RKO (cell line): ENCODE measurements around the gene PTPRD.

ENCODE experiments used
- DNase-seq: peaks from one replicate; pipeline ENCODE4 v3.0.0-alpha.2; 2016; ENCODE audit warnings: low spot score

The PTPRD gene

DNA sequence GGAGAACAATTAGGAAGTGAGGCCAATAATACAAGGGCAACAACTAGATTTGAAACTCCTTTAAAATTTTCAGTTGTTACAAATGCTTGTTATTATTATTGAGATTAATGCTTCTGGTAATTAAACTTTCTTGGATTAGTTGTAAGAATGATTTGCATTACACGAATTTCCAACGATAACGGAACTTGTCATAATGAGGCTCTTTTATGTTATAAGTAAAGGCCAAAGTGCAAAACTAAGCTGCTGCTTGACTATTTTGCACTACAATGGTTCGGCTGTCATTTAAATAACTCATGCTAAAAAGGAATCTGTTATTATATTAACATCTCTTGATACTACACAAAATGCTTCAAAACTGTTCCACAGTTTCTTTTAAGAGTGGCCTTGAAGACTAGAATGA is 1007.1 kb downstream of the PTPRD start:
- DNase-seq, result no peak

DNA sequence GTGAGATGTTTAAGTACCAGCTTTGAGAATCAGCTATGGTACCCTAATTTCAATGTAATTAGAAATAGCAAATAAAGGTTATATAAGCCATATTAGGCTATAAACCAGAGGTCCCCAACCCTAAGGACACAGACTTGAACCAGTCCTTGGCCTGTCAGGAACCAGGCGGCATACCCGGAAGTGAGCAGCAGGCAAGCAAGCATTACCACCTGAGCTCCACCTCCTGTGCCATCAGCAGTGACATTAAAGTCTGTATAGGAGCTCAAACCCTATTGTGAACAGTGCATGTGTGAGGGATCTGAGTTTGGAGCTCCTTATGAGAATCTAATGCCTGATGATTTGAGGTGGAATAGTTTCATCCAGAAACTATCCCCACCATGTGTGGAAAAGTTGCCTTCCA is 1009.5 kb downstream of the PTPRD start:
- DNase-seq, result no peak

DNA sequence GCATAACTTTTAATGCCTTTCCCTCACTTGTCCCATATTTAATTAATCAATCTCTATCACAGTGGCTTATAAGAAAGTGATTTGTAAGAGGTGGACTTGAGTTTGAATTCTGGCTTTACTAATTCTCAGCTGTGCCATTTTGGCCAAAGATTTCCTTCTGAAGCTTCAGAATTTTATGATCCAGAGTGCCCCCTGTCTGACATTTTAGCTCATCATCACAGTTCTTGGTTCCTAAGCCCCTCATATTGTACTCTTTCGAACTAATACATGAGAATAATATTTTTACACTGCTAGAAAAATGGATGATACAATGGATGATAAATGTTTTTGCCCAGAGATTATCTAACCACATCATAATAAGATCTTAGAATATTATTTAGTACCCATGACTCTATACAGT is 1014.1 kb downstream of the PTPRD start:
- DNase-seq, result no peak

DNA sequence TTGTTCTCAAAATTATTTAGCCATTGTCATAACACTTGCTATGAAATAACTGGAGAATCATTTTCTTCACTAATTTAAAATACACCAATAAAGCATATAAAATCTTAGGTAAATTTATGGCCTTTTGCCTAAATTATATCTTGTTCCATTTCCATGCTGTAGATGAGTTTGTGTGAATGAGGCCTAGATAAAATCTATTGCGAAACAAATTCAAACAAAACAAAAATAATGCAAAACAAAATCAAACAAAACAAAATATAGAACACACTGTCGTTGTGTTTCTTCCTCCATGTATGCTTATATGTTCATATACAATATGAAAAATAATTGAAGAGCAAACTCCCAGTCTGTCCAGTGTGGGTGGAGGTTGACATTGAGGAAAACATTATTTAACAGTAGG is 1020.7 kb downstream of the PTPRD start:
- no peak for DNase-seq

DNA sequence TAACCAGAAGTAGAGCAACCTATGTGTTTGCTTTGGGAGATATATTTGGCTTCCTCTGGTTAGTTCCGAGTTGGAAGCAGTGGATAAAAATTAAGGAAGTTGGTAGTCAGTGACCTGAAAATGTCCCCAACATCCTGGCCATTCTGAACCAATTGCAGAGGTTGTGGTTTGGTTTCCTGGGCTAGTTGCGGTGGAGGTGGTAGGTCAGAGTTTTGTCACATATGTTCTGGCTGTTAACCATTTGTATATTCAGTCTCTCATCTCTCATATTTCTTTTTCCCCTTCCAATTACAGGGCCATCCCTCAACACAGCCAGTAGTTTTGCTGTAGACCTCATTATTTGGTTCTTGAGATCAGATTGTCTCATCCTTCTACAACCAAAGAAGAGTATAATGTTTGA is 1026.9 kb downstream of the PTPRD start:
- no peak for DNase-seq

DNA sequence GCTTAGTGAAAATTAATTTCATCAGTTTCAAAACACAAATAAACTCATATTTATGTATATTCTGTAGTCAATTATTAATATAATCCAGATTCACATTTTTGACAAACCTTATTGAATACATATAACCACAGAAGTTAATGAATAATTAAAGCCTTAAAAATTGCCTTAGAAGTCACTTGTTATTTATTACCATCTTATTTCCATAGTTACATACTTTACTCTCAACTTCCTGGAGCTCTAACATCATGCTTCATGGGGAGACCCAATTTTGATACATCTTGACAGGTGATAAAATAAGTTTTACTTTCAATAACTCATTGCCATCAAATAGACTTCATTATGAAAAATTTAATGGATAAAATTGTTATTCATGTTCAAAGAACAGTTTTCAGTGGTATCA is 1038.7 kb downstream of the PTPRD start:
- no peak for DNase-seq

DNA sequence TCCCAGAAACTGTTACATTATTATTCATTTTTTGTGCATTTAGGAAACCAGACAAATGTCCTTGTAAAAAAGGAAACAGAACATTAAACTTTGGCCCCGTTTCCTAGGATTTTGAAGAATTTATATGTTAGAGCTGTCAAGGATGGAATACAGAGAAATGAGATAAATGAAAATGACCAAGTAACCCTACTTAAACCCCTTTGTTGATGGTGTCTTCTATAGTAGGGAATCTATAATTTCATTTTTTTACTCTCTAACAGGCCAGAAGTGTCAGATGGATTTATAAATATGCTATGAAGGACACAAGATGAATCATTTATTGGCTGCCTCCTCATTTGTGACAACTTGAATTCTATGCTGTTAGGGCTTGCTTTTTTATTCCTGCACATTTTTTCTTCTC is 1047.1 kb downstream of the PTPRD start:
- no peak for DNase-seq

DNA sequence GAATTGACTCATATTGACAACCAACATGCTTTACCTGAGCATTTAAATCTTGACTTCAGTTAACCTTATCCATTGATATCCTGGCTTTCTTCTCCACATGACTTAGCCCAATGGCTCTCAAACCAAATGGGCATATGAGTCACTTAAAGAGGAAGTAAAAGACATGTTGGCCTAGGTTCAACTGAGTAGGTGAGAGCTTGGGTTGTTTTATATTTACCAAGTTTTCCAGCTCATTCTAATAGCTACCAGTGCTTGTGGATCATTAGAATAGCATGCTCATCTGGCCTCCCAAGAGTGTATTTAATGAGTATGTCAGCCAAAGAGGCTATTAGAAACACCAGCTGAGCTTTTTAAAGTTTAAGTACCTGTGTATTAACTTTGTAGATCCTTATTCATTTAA is 1049.0 kb downstream of the PTPRD start:
- no peak for DNase-seq

DNA sequence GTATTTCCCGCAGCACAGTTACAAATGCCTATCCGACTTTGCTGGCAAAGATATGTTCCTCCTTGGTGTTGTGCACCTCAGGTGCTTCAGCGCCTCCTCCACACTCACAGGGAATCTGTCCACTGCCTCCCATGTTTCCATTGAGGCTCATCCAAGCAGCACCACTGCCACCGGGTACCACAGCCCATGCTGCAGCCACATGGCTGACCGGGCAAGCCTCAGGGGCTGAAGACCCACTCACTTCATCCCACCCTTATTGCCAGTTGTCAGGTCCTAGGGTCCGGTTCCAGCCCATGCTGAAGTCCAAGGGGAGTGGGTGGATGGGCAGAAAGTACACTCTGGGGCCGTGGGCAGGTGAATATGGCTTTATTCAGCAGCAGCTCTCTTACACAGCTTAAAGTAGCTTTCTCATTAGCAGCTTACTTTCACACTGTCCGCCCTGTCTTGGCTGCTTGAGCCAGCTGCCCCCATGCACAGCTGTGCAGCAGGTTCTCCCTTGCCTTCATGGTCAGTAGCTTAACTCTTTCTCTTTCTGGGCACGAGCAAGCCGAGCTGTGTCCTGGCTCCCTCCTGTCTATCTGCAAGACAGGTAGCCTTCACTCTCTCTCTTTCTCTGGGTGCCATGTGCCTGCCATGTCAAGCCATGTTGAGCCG is 1052.3 kb downstream of the PTPRD start:
- no peak for DNase-seq

DNA sequence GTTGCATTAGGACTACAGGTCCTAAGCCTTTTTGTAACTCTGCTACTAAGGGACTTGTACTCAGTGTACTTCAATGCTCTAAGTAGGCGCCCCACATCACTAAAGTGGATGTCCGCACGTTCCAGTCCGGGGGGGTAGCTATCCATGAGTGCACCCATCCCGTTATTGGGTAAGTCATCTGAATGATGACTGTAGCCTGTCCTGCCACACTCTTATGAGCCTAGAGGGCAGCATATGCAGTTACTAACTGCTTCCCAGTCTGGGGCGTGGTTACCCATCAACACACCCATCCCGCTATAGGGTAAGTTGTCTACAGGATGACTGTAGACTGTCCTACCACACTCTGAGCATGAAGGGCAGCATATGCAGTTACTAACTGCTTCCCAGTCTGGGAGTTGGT is 1053.9 kb downstream of the PTPRD start:
- DNase-seq, result no peak

DNA sequence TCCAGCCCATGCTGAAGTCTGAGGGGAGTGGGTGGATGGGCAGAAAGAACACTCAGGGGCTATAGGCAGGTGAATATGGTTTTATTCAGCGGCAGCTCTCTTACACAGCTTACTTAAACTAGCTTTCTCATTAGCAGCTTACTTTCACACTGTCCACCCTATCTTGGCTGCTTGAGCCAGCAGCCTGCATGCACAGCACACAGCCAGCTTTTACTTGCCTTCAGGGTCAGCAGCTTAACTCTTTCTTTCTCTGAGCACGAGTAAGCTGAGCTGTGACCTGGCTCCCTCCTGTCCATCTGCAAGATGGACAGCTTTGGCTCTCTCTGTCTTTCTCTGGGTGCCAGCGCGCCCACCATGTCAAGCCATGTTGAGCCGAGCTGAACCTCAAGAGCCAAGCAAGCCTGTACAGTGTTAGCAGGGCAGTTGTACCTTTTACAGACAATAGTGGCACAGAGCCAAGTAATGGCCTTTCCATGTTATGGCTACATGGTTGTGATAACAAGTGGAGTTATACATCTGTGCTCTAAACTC is 1054.9 kb downstream of the PTPRD start:
- no peak for DNase-seq

DNA sequence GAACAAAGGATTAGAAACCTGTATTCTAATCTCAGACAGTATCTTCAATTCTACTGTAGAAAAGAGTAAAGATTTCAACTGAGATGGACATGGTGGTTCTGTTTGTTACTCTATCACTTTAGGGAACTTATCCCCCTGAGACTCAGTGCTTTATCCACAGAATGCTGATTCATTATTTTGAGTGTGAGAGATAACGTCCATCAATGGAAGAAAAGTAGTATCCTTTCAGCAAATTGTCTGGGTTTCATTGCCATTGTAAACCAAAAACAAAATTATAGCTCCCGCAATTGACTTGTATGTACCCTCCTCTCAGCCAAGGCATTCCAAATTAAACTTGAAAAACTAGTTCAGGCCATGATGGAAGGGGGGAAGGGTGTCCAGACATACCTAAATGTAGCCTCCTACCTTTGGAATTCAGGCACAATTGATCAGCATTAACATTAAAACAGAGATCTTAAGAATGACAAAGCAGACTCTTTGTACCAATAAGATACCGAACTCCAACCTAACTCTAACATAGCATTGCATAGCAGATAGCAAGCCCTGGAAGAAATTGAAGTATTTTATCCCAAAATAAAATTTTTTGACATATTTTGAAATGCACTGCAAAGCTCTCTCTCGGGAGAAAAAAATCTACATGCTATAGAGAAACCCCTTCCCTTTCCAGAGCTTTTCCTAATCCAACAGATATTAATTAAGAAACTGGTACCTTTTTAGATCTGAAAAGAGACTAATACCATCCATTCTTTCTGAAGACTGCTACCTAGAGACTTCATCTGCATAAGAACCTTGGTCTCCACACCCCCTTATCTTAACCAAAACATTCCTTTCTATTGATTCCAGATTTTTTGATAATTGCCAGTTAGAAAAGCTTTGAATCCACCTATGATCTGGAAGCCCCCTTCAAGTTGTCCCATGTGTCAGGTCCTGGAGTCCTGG is 1055.7 kb downstream of the PTPRD start:
- no peak for DNase-seq

DNA sequence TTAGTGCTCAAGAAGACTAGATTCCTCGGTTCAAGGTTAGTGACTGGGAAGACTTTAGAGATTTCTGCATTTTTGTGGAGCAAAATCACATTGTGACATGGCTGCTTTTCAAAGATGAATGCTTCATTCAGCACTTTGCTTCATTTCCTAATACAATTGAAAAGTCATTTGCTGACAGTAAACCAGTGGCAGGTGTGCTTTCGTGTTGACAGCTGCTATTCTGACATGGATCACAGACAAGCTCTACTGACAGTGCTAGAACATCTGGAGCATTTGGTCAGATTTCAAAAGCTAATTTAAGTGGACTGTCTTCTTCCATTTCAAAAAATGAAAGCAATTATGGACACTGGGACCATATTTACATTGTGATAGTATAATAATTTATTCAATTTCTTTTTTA is 1060.1 kb downstream of the PTPRD start:
- DNase-seq, result no peak

DNA sequence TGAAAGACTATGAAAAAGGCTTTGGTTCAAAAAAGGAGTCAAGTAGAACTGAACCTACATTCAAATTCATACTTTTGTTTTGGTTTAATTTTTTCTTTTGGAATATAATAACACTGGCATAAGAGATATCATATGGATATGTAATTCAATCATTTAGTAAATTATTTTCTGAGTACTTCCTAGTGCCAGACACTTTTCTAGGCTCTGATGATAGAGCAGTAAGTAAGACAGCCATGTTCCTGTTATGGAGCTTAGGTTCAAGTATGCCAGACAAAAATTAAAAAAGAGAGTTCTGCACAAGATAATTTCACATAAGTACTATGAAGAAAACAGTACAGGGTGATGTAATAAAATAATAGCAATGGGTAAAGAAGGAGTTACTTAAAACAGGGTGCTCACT is 1074.0 kb downstream of the PTPRD start:
- no peak for DNase-seq

DNA sequence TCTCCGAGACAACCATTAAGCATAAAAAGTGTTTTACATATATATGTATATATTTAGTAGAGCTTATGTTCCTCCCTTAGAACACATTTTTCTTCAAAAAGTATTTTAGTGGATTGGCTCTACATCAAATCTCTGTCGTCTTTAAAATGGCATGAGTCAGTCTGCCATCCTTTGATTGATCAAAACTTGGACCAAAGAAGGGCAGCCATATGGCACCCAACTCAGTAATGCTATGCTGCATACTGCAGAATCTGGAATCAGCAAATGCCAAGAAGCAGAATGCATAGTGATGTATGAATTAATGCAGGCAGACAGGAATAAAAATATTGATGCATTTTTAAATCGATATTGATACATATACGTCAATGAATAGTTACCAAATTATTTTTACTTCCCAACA is 1074.4 kb downstream of the PTPRD start:
- DNase-seq, result no peak

DNA sequence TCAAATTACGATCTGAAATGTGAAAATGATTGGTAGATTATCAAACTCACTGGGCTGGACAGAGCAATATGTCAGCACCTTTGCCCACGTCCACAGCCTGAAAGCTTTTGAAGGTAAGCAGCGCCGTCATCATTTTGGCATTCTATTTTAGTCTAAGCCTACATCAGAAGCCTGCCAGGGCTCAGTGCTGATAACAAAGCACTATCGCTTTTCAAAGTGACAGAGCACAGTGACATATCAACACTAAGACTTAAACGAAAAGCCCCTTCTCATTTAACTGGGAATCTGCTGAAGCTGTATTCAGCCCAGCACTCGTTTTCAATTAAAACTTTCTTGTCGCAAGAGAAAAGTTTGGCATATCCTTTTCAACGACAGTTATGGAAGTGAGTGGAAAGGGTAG is 1076.3 kb downstream of the PTPRD start:
- no peak for DNase-seq

DNA sequence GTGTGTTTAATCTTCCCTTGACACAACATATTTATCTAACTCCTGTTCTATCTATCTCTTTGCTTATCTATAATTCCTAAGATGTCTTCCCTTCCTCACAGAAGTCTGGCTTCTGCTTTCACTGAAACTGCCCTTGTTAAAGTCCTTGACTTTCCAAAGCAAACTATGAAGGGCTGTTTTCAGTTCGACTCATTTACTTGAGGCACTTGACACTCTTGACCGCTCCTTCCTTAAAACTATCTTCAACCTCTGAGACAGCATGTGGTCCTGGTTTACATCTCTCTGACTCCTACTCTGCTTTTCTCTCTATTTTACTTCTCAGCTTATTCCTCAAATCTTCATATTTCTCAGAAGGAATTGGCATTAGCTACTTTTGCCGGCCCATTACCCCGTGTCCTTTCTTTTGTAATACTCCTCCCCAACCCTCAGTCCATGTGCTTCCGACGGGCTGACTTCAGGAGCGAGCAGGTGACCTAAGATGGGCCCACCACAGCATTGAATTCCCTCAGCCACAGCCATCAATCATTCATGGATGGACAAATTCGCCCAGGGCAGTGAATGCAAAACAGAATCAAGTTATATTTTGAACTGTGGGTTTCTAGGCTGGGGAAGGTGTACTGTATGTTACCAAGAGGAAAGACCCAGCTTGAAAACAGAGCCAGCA is 1089.2 kb downstream of the PTPRD start:
- no peak for DNase-seq

DNA sequence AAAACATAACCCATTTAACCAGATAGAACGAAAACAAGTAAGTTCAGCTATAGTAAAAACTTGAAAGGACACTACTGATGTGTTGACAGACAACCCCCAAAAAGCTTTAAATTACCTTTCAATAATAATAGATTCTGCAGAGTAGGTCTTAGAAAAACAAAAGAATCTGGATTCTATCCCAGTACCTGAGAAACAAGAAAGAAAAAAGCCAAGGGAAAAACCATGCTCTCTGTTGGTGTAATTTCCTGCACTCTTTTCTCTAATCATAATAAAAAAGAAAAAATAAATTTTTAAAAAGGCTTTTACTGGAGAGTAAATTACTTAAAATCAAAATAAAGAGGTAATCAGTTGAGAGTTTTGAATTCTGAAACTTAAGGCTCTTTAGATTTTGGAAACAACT is 1090.4 kb downstream of the PTPRD start:
- DNase-seq, result no peak

DNA sequence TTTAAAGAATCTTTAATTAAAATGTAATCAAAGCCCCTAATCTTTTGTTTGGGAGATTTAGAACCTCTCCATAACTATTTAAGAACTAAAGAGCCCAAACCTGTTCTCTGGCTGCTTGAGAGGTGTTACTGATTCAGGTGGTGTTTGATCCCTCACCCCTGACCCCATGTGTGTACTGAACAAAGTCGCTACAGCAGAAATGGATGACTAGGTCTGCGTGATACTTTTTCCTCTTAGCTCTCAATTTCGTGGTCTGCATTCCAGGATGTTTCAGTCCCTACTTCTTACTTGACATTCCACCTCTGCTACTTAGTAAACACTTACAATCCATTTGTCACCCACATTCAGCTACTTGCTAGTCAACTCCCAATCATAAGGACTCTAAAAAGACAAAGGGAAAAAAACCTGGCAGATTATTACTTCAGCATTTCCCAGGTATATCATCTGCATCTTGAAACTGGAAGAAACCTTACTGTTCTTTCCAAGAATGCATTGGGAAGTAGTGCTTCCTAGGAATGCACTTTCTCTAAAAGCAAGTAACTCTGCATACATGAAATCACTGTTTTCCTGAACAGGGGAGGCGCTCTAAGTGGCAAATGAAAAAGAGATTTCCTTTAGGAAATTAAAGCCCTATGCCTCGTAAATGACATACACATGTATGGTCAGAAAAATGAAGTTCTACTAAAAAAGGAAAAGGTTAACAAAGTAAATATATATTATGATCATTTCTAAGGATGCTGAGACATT is 1091.6 kb downstream of the PTPRD start:
- no peak for DNase-seq

DNA sequence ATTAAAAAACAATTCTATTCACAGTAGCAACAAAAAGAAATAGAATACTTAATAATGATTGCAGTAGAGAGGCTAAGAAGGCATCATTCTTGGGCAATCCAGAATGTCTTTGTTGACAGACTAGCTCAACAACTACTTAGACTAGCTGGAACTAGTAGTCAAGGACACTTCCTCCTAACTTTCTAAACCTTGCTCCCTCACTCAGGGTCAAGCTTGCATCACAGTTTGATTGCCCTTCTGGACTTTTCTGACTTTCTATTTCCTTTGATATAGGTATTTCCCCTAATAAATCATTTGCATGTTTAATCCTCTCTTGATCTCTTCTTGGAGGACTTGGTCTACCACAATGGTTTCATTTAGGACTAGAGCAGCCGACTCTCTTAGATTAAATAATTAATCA is 1107.9 kb downstream of the PTPRD start:
- DNase-seq, result no peak

DNA sequence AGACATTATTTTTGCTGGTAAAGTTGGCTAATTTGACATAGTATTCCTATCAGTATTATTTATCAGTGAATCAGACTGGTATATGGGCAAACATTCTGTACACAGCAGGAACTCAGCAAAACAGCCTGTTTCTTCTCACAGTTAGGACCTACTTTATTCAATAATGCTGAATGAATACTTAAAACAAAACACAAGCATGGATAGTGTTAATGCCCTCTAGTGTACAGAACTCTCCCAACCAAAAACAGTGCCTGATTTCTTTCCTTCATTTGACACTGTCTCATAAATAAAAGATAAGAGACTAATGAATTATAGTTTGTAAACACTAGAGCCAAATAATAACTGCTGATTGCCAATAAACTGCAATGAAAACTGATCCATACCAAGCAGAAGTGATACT is 1113.3 kb downstream of the PTPRD start:
- DNase-seq, result no peak

DNA sequence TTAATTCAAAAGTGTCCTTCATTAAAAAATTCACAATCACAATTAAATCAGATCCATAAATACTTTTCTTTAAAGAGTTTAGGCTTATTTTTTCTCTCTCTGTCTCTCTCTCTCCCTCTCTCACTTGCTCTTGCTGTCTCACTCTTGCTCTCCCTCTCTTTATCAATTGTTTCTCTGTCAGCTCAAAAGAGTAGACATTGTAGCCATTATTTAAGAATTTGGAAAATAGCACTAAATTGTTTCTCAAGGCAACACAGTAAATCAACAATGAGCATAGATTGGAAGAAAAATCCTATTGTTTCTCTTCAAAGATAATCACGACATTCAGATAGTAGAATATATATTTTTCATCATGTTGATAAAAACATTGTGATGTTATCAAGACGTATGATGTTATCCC is 1114.0 kb downstream of the PTPRD start:
- DNase-seq, result no peak
